ENCODE results near the gene KIAA0825.
"Not testable (repeated sequence)": the region's sequence is repeated elsewhere in the genome, so short reads cannot be mapped to it uniquely, and the experiment has no call there.

The KIAA0825 gene

GRCh38 chr5:94159144-94159543 is 459.3 kb downstream of the KIAA0825 start:
- DNase-seq: peak; percentile 4 to 45

GRCh38 chr5:94157704-94158539 is 460.5 kb downstream of the KIAA0825 start:
- DNase-seq: no peak

- DNase-seq: no peak
Observed at GRCh38 chr5:94154672-94155071, 463.7 kb downstream of the KIAA0825 start.

- DNase-seq: no peak
Observed at GRCh38 chr5:94153736-94154450, 464.5 kb downstream of the KIAA0825 start.

GRCh38 chr5:94143621-94144020 is 474.8 kb downstream of the KIAA0825 start:
- DNase-seq: not testable (repeated sequence)

- DNase-seq: no peak
Observed at GRCh38 chr5:94140300-94140699, 478.1 kb downstream of the KIAA0825 start.

GRCh38 chr5:94130077-94130476 is 488.3 kb downstream of the KIAA0825 start:
- no peak for DNase-seq

- no peak for DNase-seq
Observed at GRCh38 chr5:94125107-94125506, 493.3 kb downstream of the KIAA0825 start.

GRCh38 chr5:94116317-94116716 is 502.1 kb downstream of the KIAA0825 start:
- DNase-seq: not testable (repeated sequence)

GRCh38 chr5:94113087-94113486 is 505.3 kb downstream of the KIAA0825 start:
- no peak for DNase-seq

GRCh38 chr5:94111209-94112004 is 507.0 kb downstream of the KIAA0825 start:
- peak; percentile 93 to 96 for DNase-seq

GRCh38 chr5:94103514-94104245 is 514.7 kb downstream of the KIAA0825 start:
- no peak for DNase-seq
